ENCODE data around the gene MAP2K6. TPM values are rescaled to one million over a fixed set of nuclear protein-coding genes. Genes with fewer than 3 reads are reported as not detected.

MAP2K6 gene
- total RNA-seq, 2 donors from 2014 or later = 59.0 to 83.3 TPM

DNA sequence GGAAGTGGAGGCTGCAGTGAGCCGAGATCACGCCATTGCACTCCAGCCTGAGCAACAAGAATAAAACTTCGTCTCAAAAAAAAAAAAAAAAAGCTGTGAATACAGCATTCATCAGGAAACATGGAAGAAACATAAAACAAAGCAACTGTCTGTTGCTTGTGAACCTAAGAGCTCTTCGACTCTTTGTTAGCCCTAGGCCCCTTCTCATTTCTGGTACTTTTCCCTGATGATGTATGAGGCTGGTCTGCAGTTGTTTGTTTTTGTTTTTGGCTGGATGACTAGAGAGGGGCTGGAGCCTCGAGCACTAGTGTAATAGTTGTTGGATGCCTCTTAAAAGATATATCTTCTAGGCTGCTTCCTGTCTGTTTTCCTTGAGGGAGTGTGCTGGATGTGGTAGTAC is 113.5 kb downstream of the MAP2K6 start:
- no peak for TF ChIP-seq CTCF (IDR thresholded peaks at IDR 0.05)
- no peak overlapping the region for H3K27ac ChIP-seq
- intact Hi-C loops (cut with DNase I) = no loop called here
- H3K36me3 ChIP-seq = peaks cover 4% of the 10 kb centered on the region
- DNase-seq = no peak
- no peaks in the 10 kb centered on the region for H3K4me1 ChIP-seq
- H3K27me3 ChIP-seq = no peaks in the 10 kb centered on the region
- no peaks in the 10 kb centered on the region for H3K9me3 ChIP-seq
- no peak overlapping the region for H3K9ac ChIP-seq (ENCODE audit: low read depth in 2 of 2, low read length in 2 of 2)
- no peak overlapping the region for H3K4me3 ChIP-seq

GRCh38 chr17:69533481-69534234 is 119.2 kb downstream of the MAP2K6 start:
- no peak for TF ChIP-seq CTCF (IDR thresholded peaks at IDR 0.05)
- Histone ChIP-seq H3K4me1 (no peaks in the 10 kb centered on the region), H3K9ac (ENCODE audit: low read depth in 2 of 2, low read length in 2 of 2) (no peak overlapping the region), H3K4me3 (no peak overlapping the region), H3K36me3 (no peaks in the 10 kb centered on the region), H3K27me3 (no peaks in the 10 kb centered on the region), H3K27ac (no peak overlapping the region), H3K9me3 (no peaks in the 10 kb centered on the region)
- DNase-seq = no peak
- intact Hi-C loops (cut with DNase I) = no loop called here

DNA sequence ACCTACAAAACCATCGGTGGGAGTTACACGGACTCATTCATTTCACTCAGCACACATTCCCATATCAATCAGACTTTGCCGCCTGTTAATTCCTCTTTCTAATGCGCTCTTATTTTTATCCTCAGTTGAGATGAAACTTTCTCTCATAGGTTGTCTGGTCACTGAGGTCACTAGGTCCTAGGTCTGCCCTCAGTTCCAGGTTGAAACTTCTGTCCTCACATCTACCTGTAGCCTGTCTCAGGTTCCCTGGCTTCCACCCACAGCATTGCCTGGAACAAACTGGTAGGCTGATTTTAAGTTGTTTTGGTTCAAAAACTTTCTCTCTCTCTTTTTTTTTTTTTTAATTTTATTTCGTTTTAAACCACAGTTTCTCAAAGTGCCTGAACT is 119.7 kb downstream of the MAP2K6 start:
- H3K36me3 ChIP-seq = no peaks in the 10 kb centered on the region
- H3K9ac ChIP-seq (ENCODE audit: low read depth in 2 of 2, low read length in 2 of 2) = no peak overlapping the region
- TF ChIP-seq CTCF (IDR thresholded peaks at IDR 0.05) = no peak
- no peaks in the 10 kb centered on the region for H3K9me3 ChIP-seq
- no peak overlapping the region for H3K4me3 ChIP-seq
- no peaks in the 10 kb centered on the region for H3K4me1 ChIP-seq
- no peak for DNase-seq
- no peaks in the 10 kb centered on the region for H3K27me3 ChIP-seq
- H3K27ac ChIP-seq = no peak overlapping the region
- intact Hi-C loops (cut with DNase I) = no loop called here

GRCh38 chr17:69535016-69535570 is 120.6 kb downstream of the MAP2K6 start:
- no peak overlapping the region for H3K9ac ChIP-seq (ENCODE audit: low read depth in 2 of 2, low read length in 2 of 2)
- H3K27me3 ChIP-seq = no peaks in the 10 kb centered on the region
- no peaks in the 10 kb centered on the region for H3K36me3 ChIP-seq
- DNase-seq = no peak
- no peak overlapping the region for H3K4me3 ChIP-seq
- no peaks in the 10 kb centered on the region for H3K9me3 ChIP-seq
- H3K27ac ChIP-seq = no peak overlapping the region
- no peaks in the 10 kb centered on the region for H3K4me1 ChIP-seq
- no peak for TF ChIP-seq CTCF (IDR thresholded peaks at IDR 0.05)
- intact Hi-C loops (cut with DNase I) = no loop called here

DNA sequence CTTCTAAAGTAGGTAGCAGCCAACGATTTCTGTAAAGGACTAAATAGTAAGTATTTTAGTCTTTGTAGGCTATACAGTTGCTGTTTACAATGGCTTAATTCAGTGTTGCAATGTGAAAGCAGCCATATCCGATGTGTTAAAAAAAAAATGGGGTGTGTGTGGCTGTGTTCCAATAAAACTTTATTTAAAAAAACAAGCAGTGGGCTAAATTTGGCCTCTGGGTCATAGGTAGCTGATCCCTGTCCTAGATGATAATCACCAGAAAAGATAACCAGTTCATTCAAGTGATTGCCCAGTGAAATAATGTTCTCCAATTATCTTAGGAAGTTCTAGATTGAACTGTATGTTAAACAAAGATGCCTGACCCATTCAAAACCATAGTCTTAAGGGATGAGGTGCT is 124.3 kb downstream of the MAP2K6 start:
- H3K9ac ChIP-seq (ENCODE audit: low read depth in 2 of 2, low read length in 2 of 2) = no peak overlapping the region

More for the DNA sequence above, 124.3 kb downstream of the MAP2K6 start:
- Histone ChIP-seq H3K4me3 (no peak overlapping the region), H3K27me3 (no peaks in the 10 kb centered on the region), H3K9me3 (no peaks in the 10 kb centered on the region), H3K4me1 (no peaks in the 10 kb centered on the region), H3K27ac (peak overlapping the region; percentile 63), H3K36me3 (no peaks in the 10 kb centered on the region)
- intact Hi-C loops (cut with DNase I) = no loop called here
- DNase-seq = no peak
- no peak for TF ChIP-seq CTCF (IDR thresholded peaks at IDR 0.05)

Measured in colonic mucosa (tissue), 4 donors.